HG02943 (cell line): ENCODE results near the gene ST8SIA2.

Source experiments
- ATAC-seq: cut with Tn5 transposase; IDR thresholded peaks from one replicate; pipeline ENCODE4 v1.9.1; 2021; ENCODE audit warnings: mild to moderate bottlenecking, low read depth, moderate library complexity; ENCODE audit not compliant: unreplicated experiment

The ST8SIA2 gene

GRCh38 chr15:92430069-92430440 lies 36.4 kb downstream of the ST8SIA2 start:
- no peak for ATAC-seq

- ATAC-seq: no peak
Measured at GRCh38 chr15:92435145-92435544, 41.5 kb downstream of the ST8SIA2 start.

DNA sequence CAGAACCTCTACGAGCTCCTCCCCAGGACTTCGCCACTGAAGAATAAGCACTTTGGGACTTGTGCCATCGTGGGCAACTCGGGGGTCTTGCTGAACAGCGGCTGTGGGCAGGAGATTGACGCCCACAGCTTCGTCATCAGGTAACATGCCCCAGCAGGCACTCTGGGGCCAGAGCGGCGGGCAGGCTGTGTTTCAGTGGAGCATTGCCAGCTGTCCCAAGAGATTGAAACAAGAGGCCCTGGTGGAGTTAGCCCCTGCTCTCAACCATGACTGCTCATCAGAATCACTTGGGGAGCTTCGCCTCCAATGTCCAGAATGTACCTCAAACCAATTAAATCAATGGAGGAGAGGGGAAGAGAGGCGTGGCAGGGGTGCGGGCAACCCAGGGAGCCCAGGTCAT lies 44.8 kb downstream of the ST8SIA2 start:
- ATAC-seq: no peak

GRCh38 chr15:92443381-92443780 lies 49.7 kb downstream of the ST8SIA2 start:
- no peak for ATAC-seq

DNA sequence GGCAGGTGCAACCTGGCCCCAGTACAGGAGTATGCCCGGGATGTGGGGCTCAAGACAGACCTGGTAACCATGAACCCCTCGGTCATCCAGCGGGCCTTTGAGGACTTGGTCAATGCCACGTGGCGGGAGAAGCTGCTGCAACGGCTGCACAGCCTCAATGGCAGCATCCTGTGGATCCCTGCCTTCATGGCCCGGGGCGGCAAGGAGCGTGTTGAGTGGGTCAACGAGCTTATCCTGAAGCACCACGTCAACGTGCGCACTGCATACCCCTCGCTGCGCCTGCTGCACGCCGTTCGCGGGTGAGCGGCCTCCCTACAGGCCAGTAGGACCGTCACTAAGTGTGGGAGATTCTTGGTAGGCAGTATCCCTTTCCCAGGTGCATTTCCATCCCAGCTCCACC lies 51.0 kb downstream of the ST8SIA2 start:
- no peak for ATAC-seq

- ATAC-seq: no peak
Measured at GRCh38 chr15:92448370-92448769, 54.7 kb downstream of the ST8SIA2 start.

- ATAC-seq: no peak
Measured at GRCh38 chr15:92449476-92449875, 55.8 kb downstream of the ST8SIA2 start.

DNA sequence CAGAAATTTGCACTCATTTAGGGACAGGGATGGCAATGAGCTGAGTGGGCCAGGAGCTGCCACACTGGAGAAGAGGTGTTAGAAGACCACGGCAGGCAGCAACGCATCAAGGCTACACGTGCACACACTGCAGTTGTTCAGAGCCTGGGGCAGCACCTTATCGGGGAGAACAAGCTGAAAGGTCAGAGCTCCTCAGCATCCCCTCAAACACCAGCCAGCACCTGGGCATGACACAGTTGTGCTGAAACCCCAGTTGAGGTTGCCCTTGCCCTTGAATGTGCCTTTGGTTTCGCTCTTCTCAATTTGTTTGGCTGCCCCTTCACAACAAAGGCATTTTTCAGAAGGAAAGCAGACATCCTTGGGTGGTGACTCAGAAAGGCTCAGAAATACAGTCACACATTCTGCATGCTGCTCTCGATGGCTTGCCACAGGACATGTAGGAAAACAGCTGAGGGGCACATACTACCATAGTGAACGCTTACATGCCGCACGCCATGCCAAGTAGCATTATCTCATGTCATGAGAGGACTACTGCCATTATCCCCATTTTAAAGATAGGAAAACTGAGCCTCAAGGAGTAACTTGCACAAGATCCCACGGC lies 57.6 kb downstream of the ST8SIA2 start:
- no peak for ATAC-seq

DNA sequence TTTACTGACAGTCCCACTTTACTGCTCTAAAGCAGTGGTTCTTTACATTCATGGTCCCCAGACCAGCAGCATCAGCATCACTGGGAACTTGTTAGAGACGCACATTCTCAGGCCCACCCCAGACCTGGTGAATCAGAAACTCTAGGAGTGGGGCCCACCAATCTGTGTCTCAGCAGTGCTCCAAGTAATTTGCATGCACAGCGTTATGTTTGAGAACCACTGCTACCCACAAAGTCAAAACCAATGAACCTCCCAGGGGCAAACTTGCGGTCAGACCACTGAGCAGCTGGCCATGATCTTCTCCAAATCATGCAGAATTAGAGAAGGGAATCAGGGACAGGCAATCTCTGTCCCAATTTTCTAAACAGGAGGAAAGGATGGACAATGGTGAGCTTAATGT lies 58.5 kb downstream of the ST8SIA2 start:
- no peak for ATAC-seq

DNA sequence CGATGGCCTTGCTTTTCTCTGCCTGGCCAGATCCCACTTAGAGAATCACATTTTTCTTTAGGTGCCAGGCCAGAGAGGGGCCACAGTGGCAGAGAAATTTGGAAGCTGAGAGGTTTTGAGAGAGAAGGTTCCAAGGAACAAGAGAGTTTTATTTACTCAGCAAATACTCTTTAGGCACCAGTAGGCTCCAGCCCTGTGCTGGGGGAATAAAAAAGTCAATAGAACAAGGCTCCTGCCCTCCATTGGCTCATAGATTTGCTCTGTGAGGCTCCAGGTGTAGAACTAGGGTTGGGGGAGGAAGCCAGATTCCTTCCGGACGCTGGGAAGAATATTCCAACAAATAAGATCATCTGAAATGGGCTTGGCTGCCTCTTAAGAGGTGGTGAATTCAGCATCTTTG lies 59.9 kb downstream of the ST8SIA2 start:
- no peak for ATAC-seq

GRCh38 chr15:92454555-92455105 lies 60.9 kb downstream of the ST8SIA2 start:
- no peak for ATAC-seq

GRCh38 chr15:92455271-92455670 lies 61.6 kb downstream of the ST8SIA2 start:
- ATAC-seq: no peak

DNA sequence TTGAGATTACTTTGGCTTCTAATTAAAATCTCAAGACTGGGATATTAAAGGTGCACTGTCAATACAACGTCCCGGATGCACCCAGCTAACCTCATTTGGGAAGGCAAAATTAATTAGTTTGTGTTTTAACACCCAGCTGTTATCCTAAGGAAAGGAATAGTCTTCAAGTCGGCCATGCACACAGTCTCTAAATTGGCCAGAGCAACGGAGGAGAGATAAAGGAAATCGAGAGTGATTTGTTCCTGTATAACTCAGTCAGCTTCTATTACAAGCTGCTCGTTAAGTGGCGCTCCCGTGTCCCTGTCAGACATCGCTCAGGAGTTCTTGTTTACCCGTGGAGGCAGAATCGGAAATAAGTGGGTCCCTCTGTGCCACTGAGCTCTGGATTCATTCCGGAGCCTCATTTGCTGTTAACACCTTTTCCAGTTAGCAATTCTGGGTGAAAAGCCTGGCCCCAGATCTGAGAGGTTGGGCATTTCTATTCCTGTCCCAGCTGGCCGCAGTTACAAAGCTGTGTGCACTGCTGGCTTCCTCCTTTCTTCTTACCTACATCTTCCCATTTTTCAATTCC lies 63.9 kb downstream of the ST8SIA2 start:
- no peak for ATAC-seq

GRCh38 chr15:92460023-92460422 lies 66.3 kb downstream of the ST8SIA2 start:
- no peak for ATAC-seq

- no peak for ATAC-seq
Measured at GRCh38 chr15:92462424-92463125, 68.9 kb downstream of the ST8SIA2 start.

GRCh38 chr15:92463352-92463751 lies 69.7 kb downstream of the ST8SIA2 start:
- no peak for ATAC-seq

- ATAC-seq: no peak
Measured at GRCh38 chr15:92463826-92464225, 70.1 kb downstream of the ST8SIA2 start.

- ATAC-seq: no peak
Measured at GRCh38 chr15:92466834-92467233, 73.2 kb downstream of the ST8SIA2 start.

- ATAC-seq: no peak
Measured at GRCh38 chr15:92467245-92467644, 73.6 kb downstream of the ST8SIA2 start.

GRCh38 chr15:92468991-92469390 lies 75.3 kb downstream of the ST8SIA2 start:
- no peak for ATAC-seq

GRCh38 chr15:92471288-92471687 lies 77.6 kb downstream of the ST8SIA2 start:
- no peak for ATAC-seq

GRCh38 chr15:92473756-92474155 lies 80.1 kb downstream of the ST8SIA2 start:
- no peak for ATAC-seq
